Esophagus muscularis mucosa (tissue), 3 donors: ENCODE results near the gene PGF.

ENCODE experiments used
- CTCF ChIP-seq, 3 experiments: fragments of 200-600 bp in 2 of 3; fragments of 450-650 bp in 1 of 3; sonication (generic) in 2 of 3; IDR thresholded peaks; one replicate each; pipeline ENCODE4 v1.5.1; 2017 to 2019; ENCODE audit warnings: antibody characterized with exemption in 3 of 3, mild to moderate bottlenecking in 2 of 3, moderate library complexity in 1 of 3
- POLR2A ChIP-seq: fragments of 450-650 bp; IDR thresholded peaks from one replicate; pipeline ENCODE4 v1.6.1; 2017; ENCODE audit warnings: antibody characterized with exemption, moderate library complexity, mild to moderate bottlenecking, low read depth
- POLR2AphosphoS5 ChIP-seq, 2 donors: sonication (generic); formaldehyde crosslinking; IDR thresholded peaks; one replicate each; pipeline ENCODE4 v1.6.1; 2017; ENCODE audit warnings: antibody characterized with exemption in 2 of 2

DNA sequence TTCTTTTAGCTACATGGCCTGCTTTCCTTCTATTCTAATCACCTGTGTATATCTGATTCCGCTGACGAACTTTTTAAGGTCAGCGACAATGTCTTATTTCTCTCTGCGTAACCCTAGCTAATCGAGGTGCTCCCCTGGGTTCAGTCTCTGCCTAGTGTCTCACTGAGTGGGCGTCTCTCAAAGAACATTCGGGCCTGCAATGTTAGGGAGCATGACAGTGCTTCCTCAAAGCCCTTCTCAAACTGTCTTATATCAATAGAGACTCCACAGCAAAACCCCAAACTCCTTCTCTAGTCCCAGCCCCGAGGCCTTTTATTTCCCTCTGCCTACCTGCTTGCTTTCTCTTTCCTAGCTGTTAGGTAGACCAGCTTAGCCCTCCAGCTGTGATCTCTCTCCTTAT is 18.7 kb downstream of the PGF start:
- no peak for TF ChIP-seq CTCF (IDR thresholded peaks at IDR 0.05)
- TF ChIP-seq POLR2AphosphoS5 (IDR thresholded peaks at IDR 0.05): no peak
- TF ChIP-seq POLR2A: no peak
